Uterus (tissue), 4 donors: ENCODE measurements around the gene NME4. TPM values are rescaled to one million over a fixed set of nuclear protein-coding genes. Genes with fewer than 3 reads are reported as not detected.

Experiments
- DNase-seq, 2 donors: peaks; one replicate each; pipeline ENCODE4 v3.0.0-alpha.2; 2019 to 2020
- H3K27ac ChIP-seq, 2 donors: fragments of 200-600 bp; sonication (generic); 1 replicate in 1 of 2; 2 replicates in 1 of 2; pipeline ENCODE4 v1.5.1; 2016 to 2018
- H3K27me3 ChIP-seq, 2 donors: fragments of 200-600 bp; sonication (generic); one replicate each; pipeline ENCODE4 v1.5.1; 2018 to 2019; ENCODE audit warnings: control low read depth in 1 of 2
- H3K36me3 ChIP-seq, 2 donors: fragments of 200-600 bp; sonication (generic); one replicate each; pipeline ENCODE4 v1.5.1; 2019; ENCODE audit warnings: control low read depth in 1 of 2
- H3K4me1 ChIP-seq, 2 donors: fragments of 200-600 bp; sonication (generic); one replicate each; pipeline ENCODE4 v1.5.1; 2018 to 2019; ENCODE audit warnings: control low read depth in 1 of 2
- H3K4me3 ChIP-seq, 2 donors: fragments of 200-600 bp; sonication (generic); 1 replicate in 1 of 2; 2 replicates in 1 of 2; pipeline ENCODE4 v1.5.1; 2018 to 2019; ENCODE audit warnings: mild to moderate bottlenecking in 1 of 2
- H3K9me3 ChIP-seq, 2 donors: fragments of 200-600 bp; sonication (generic); one replicate each; pipeline ENCODE4 v1.5.1; 2019; ENCODE audit warnings: control low read depth in 1 of 2
- CTCF ChIP-seq, 4 experiments: fragments of 200-600 bp in 2 of 4; fragments of 450-650 bp in 2 of 4; sonication (generic) in 2 of 4; IDR thresholded peaks; one replicate each; pipeline ENCODE4 v1.5.1; 2016 to 2019; ENCODE audit warnings: antibody characterized with exemption in 4 of 4, mild to moderate bottlenecking in 2 of 4, moderate library complexity in 1 of 4
- POLR2A ChIP-seq, 2 donors: fragments of 450-650 bp; IDR thresholded peaks; one replicate each; pipeline ENCODE4 v1.6.1; 2016; ENCODE audit warnings: antibody characterized with exemption in 2 of 2, mild to moderate bottlenecking in 1 of 2, moderate library complexity in 1 of 2
- intact Hi-C: fragments of 100-400 bp; cut with DNase I; formaldehyde crosslinking; loops from one replicate; pipeline ENCODE4 v1.15.1; 2023; ENCODE audit warnings: low total_unique reads
- small RNA-seq: library from RNA; depleted of rRNA; stranded (forward); fragments of <200 nt; gene quantifications from one replicate; pipeline ENCODE3, GENCODE V24; 2016
- total RNA-seq, 4 donors: library from RNA; depleted of rRNA in 3 of 4; stranded (reverse); fragments of >200 nt in 3 of 4; gene quantifications; one replicate each; pipeline versions ENCODE4 v1.1.0 to v1.2.4, GENCODE V29; 2014 to 2023
- donor health status: DM: yes; HTN: yes; CAD: no.

The NME4 gene
- total RNA-seq, 4 donors from 2014 or later, result 37.3 to 77.6 (median 62.2) TPM

GRCh38 chr16:444027-444426 is 47.0 kb downstream of the NME4 start:
- TF ChIP-seq POLR2A (IDR thresholded peaks at IDR 0.05) (no peak), CTCF (IDR thresholded peaks at IDR 0.05) (no peak)
- Histone ChIP-seq H3K4me3 (no peak overlapping the region), H3K27ac (no peak overlapping the region), H3K9me3 (no peaks in the 10 kb centered on the region), H3K4me1 (no peaks in the 10 kb centered on the region), H3K36me3 (no peaks in the 10 kb centered on the region), H3K27me3 (no peaks in the 10 kb centered on the region)
- intact Hi-C loops, result no loop called here
- DNase-seq, result no peak

GRCh38 chr16:445566-445965 is 48.6 kb downstream of the NME4 start:
- Histone ChIP-seq H3K27me3 (no peaks in the 10 kb centered on the region), H3K36me3 (no peaks in the 10 kb centered on the region), H3K4me3 (no peak overlapping the region), H3K4me1 (no peaks in the 10 kb centered on the region), H3K9me3 (no peaks in the 10 kb centered on the region), H3K27ac (no peak overlapping the region)
- no peak for DNase-seq
- TF ChIP-seq POLR2A (IDR thresholded peaks at IDR 0.05), result no peak
- TF ChIP-seq CTCF (IDR thresholded peaks at IDR 0.05), result no peak
- intact Hi-C loops, result no loop called here

Small RNAs within 50 kb of the gene (small RNA-seq; reads per million reads assigned to genes)
- gene RF00019, result not detected

Other genes with a start within 250 kb of the NME4 start
- gene HBZ, start 244.6 kb upstream of the NME4 start, total RNA-seq, result under 1 TPM in 1 of 4 donors, not detected in 3; 0.76 TPM
- gene HBM, start 231.2 kb upstream of the NME4 start, total RNA-seq, result 1 to 10 TPM in 1 of 4 donors, not detected in 3; 1.4 TPM
- 100 to 1,000 TPM in 3 of 4 donors, 10 to 100 TPM in 1; 52.8 to 638 (median 317) TPM for gene HBA2, start 224.3 kb upstream of the NME4 start, total RNA-seq
- 100 to 1,000 TPM in 3 of 4 donors, 10 to 100 TPM in 1; 42.0 to 398 (median 263) TPM for gene HBA1, start 220.5 kb upstream of the NME4 start, total RNA-seq
- gene HBQ1, start 216.7 kb upstream of the NME4 start, total RNA-seq, result 1 to 10 TPM in 1 of 4 donors, not detected in 3; 4.1 TPM
- 100 to 1,000 TPM in 2 of 4 donors, 10 to 100 TPM in 2; 47.6 to 118 (median 93.9) TPM for gene LUC7L, start 167.8 kb upstream of the NME4 start, total RNA-seq
- 10 to 100 TPM in 2 of 4 donors, 1 to 10 TPM in 2; 5.6 to 65.5 (median 30.1) TPM for gene FAM234A, start 162.4 kb upstream of the NME4 start, total RNA-seq
- gene RGS11, start 121.3 kb upstream of the NME4 start, total RNA-seq, result 1 to 10 TPM in 3 of 4 donors, not detected in 1; 1.1 to 2.4 (median 2.3) TPM
- 1 to 10 TPM in 1 of 4 donors, not detected in 3; 2.1 TPM for gene ARHGDIG, start 116.6 kb upstream of the NME4 start, total RNA-seq
- gene PDIA2, start 114.0 kb upstream of the NME4 start, total RNA-seq, result under 1 TPM in 1 of 4 donors, not detected in 3; 0.97 TPM
- gene AXIN1, start 44.5 kb upstream of the NME4 start, total RNA-seq, result 10 to 100 TPM in 3 of 4 donors, 1 to 10 TPM in 1; 6.2 to 23.6 (median 19.9) TPM
- 10 to 100 TPM; 32.4 to 97.3 (median 50.1) TPM for gene MRPL28, start 26.7 kb upstream of the NME4 start, total RNA-seq
- 10 to 100 TPM; 10.6 to 36.2 (median 12.8) TPM for gene PGAP6, start 15.2 kb upstream of the NME4 start, total RNA-seq
- gene DECR2, start 4.7 kb downstream of the NME4 start, total RNA-seq, result 100 to 1,000 TPM in 1 of 4 donors, 10 to 100 TPM in 3; 10.6 to 106 (median 31.9) TPM
- gene RAB11FIP3, start 28.4 kb downstream of the NME4 start, total RNA-seq, result 10 to 100 TPM; 10.5 to 75.0 (median 49.4) TPM
- gene CAPN15, start 130.5 kb downstream of the NME4 start, total RNA-seq, result 10 to 100 TPM in 3 of 4 donors, 1 to 10 TPM in 1; 7.9 to 37.3 (median 19.3) TPM
- gene PRR35, start 163.2 kb downstream of the NME4 start, total RNA-seq, result not detected
- 1 to 10 TPM; 1.2 to 7.5 (median 1.5) TPM for gene NHLRC4, start 169.8 kb downstream of the NME4 start, total RNA-seq
- gene PIGQ, start 172.8 kb downstream of the NME4 start, total RNA-seq, result 10 to 100 TPM in 3 of 4 donors, 1 to 10 TPM in 1; 10.0 to 56.9 (median 30.7) TPM
- gene RAB40C, start 192.9 kb downstream of the NME4 start, total RNA-seq, result 10 to 100 TPM in 2 of 4 donors, 1 to 10 TPM in 1, under 1 TPM in 1; 0.59 to 25.4 (median 14.3) TPM
- gene WFIKKN1, start 233.8 kb downstream of the NME4 start, total RNA-seq, result 1 to 10 TPM in 1 of 4 donors, under 1 TPM in 2, not detected in 1; 0.26 to 1.4 (median 0.76) TPM
- 100 to 1,000 TPM in 2 of 4 donors, 10 to 100 TPM in 2; 29.5 to 171 (median 97.1) TPM for gene METTL26, start 239.1 kb downstream of the NME4 start, total RNA-seq
- gene MCRIP2, start 244.6 kb downstream of the NME4 start, total RNA-seq, result 10 to 100 TPM in 2 of 4 donors, 1 to 10 TPM in 2; 2.6 to 62.0 (median 17.0) TPM